22Rv1 (cell line): ENCODE measurements around the gene LMNB1.
"Not testable (repeated sequence)": the region's sequence is repeated elsewhere in the genome, so short reads cannot be mapped to it uniquely, and the experiment has no call there.

Experiments used
- ZFX ChIP-seq: fragments of 450-650 bp; IDR thresholded peaks from 2 replicates; pipeline ENCODE4 v1.6.1; 2017; ENCODE audit warnings: antibody characterized with exemption, borderline replicate concordance
- TF ChIP-seq, protein P1 (sequence below): fragments of 450-650 bp; IDR thresholded peaks from 2 replicates; pipeline ENCODE4 v1.5.1; 2017; ENCODE audit warnings: mild to moderate bottlenecking

GRCh38 chr5:126845470-126846070 is 68.6 kb downstream of the LMNB1 start:
- TF ChIP-seq, protein P1, sequence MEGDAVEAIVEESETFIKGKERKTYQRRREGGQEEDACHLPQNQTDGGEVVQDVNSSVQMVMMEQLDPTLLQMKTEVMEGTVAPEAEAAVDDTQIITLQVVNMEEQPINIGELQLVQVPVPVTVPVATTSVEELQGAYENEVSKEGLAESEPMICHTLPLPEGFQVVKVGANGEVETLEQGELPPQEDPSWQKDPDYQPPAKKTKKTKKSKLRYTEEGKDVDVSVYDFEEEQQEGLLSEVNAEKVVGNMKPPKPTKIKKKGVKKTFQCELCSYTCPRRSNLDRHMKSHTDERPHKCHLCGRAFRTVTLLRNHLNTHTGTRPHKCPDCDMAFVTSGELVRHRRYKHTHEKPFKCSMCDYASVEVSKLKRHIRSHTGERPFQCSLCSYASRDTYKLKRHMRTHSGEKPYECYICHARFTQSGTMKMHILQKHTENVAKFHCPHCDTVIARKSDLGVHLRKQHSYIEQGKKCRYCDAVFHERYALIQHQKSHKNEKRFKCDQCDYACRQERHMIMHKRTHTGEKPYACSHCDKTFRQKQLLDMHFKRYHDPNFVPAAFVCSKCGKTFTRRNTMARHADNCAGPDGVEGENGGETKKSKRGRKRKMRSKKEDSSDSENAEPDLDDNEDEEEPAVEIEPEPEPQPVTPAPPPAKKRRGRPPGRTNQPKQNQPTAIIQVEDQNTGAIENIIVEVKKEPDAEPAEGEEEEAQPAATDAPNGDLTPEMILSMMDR: not testable (repeated sequence)
- not testable (repeated sequence) for TF ChIP-seq ZFX
